Measurements from ENCODE around the gene ACSS1.

- TF ChIP-seq CTCF (conservative IDR thresholded peaks at IDR 0.05; ENCODE audit: low read length) (no peak), EZH2phosphoT487 (IDR thresholded peaks at IDR 0.05; ENCODE audit: borderline replicate concordance) (no peak)
These were observed 65.9 kb downstream of the ACSS1 start for GRCh38 chr20:24991897-24992486.

All from Loucy (cell line).